ENCODE data around the gene UHMK1. TPM values are rescaled to one million over a fixed set of nuclear protein-coding genes. Genes with fewer than 3 reads are reported as not detected.

Gene UHMK1
- total RNA-seq, 1 donor from 2014 or later: 43.5 TPM

DNA sequence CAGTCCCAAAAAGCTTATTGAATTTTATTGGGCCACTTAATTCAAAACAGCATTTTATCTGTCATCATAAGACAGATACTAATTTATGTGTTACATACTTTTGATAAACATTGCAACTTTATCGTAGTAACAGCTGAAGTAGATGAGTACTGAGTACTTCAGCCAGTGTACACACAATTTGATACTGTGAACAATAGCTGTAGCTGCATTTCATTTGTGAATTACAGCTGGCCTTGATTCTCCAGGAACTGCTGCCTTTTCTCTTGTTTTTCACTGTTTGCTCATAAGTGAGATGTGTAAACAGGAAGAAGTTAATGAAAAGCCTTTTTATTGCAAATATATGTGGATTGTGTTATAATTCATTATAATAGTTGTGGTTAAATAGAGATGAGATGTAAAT lies 74.1 kb downstream of the UHMK1 start:
- Histone ChIP-seq H3K4me2 (ENCODE audit: low read length) (no peak overlapping the region), H3K36me3 (ENCODE audit: insufficient read depth, low read length) (peaks cover 47% of the 10 kb centered on the region), H3K27me3 (ENCODE audit: insufficient read depth, low read length) (no peaks in the 10 kb centered on the region), H2AFZ (ENCODE audit: low read depth, low read length) (no peak overlapping the region), H3K9ac (ENCODE audit: low read length) (no peak overlapping the region), H3K9me3 (ENCODE audit: insufficient read depth, low read depth, low read length) (no peaks in the 10 kb centered on the region), H3K27ac (ENCODE audit: low read depth, low read length) (no peak overlapping the region), H3K4me3 (ENCODE audit: insufficient read depth, low read depth, low read length) (no peak overlapping the region), H3K4me1 (ENCODE audit: insufficient read depth, low read length) (no peaks in the 10 kb centered on the region), H3K79me2 (ENCODE audit: insufficient read depth, low read length) (peaks cover 98% of the 10 kb centered on the region), H4K20me1 (ENCODE audit: insufficient read depth, low read length) (peaks cover 81% of the 10 kb centered on the region)
- Mint-ChIP-seq H3K9me3 (ENCODE audit: unreplicated experiment) (no peaks in the 10 kb centered on the region), H3K36me3 (ENCODE audit: low read depth, unreplicated experiment) (peaks cover 17% of the 10 kb centered on the region), H3K4me1 (ENCODE audit: low read depth, unreplicated experiment) (peaks cover 2% of the 10 kb centered on the region), H3K27me3 (ENCODE audit: low read depth, unreplicated experiment) (no peaks in the 10 kb centered on the region), H3K4me3 (ENCODE audit: unreplicated experiment) (no peak overlapping the region), H3K27ac (ENCODE audit: unreplicated experiment) (no peak overlapping the region)
- no peak for FAIRE-seq
- no peak for TF ChIP-seq CTCF (IDR thresholded peaks at IDR 0.05; ENCODE audit: insufficient read depth, low read depth, low read length)
- no peak for TF ChIP-seq EZH2 (IDR thresholded peaks at IDR 0.05; ENCODE audit: insufficient read depth, low read length)
- no peak for DNase-seq (ENCODE audit: low read depth)

DNA sequence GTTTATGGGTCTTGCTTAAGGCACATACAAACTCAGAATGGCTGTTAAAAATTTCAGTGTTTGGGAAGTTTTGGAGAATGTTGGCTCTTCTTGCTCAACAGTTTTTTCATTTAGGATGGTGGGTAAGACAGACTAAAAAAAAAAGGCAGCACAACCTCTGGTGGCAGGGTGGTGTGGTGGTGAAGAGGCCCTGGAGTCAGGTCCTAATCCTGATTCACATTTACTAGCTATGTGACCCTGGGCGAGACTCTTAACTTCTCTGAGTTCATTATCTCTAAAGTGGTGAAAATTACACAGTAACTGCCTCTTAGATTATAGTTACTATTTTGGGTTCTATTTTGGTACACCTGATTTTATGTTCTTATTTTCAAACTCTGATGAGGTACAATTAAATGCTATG lies 75.5 kb downstream of the UHMK1 start:
- peaks cover 45% of the 10 kb centered on the region for H3K36me3 ChIP-seq (ENCODE audit: insufficient read depth, low read length)
- H3K4me2 ChIP-seq (ENCODE audit: low read length): no peak overlapping the region
- no peak overlapping the region for H3K9ac ChIP-seq (ENCODE audit: low read length)
- H3K27me3 Mint-ChIP-seq (ENCODE audit: low read depth, unreplicated experiment): no peaks in the 10 kb centered on the region
- peaks cover 76% of the 10 kb centered on the region for H4K20me1 ChIP-seq (ENCODE audit: insufficient read depth, low read length)
- TF ChIP-seq EZH2 (IDR thresholded peaks at IDR 0.05; ENCODE audit: insufficient read depth, low read length) (no peak), CTCF (IDR thresholded peaks at IDR 0.05; ENCODE audit: insufficient read depth, low read depth, low read length) (no peak)
- DNase-seq (ENCODE audit: low read depth) (no peak), FAIRE-seq (no peak)
- H3K27me3 ChIP-seq (ENCODE audit: insufficient read depth, low read length): no peaks in the 10 kb centered on the region
- peaks cover 9% of the 10 kb centered on the region for H3K36me3 Mint-ChIP-seq (ENCODE audit: low read depth, unreplicated experiment)
- no peaks in the 10 kb centered on the region for H3K4me1 ChIP-seq (ENCODE audit: insufficient read depth, low read length)
- no peak overlapping the region for H3K4me3 ChIP-seq (ENCODE audit: insufficient read depth, low read depth, low read length)
- H2AFZ ChIP-seq (ENCODE audit: low read depth, low read length): no peak overlapping the region
- H3K4me1 Mint-ChIP-seq (ENCODE audit: low read depth, unreplicated experiment): peaks cover 2% of the 10 kb centered on the region
- H3K27ac ChIP-seq (ENCODE audit: low read depth, low read length): no peak overlapping the region
- H3K9me3 Mint-ChIP-seq (ENCODE audit: unreplicated experiment): no peaks in the 10 kb centered on the region
- no peak overlapping the region for H3K27ac Mint-ChIP-seq (ENCODE audit: unreplicated experiment)
- H3K9me3 ChIP-seq (ENCODE audit: insufficient read depth, low read depth, low read length): no peaks in the 10 kb centered on the region
- H3K79me2 ChIP-seq (ENCODE audit: insufficient read depth, low read length): peaks cover 97% of the 10 kb centered on the region
- no peak overlapping the region for H3K4me3 Mint-ChIP-seq (ENCODE audit: unreplicated experiment)

GRCh38 chr1:162578071-162578700 lies 80.6 kb downstream of the UHMK1 start:
- H3K9me3 Mint-ChIP-seq (ENCODE audit: unreplicated experiment): no peaks in the 10 kb centered on the region
- H3K4me2 ChIP-seq (ENCODE audit: low read length): no peak overlapping the region
- no peaks in the 10 kb centered on the region for H3K27me3 Mint-ChIP-seq (ENCODE audit: low read depth, unreplicated experiment)
- H3K9ac ChIP-seq (ENCODE audit: low read length): no peak overlapping the region
- peaks cover 48% of the 10 kb centered on the region for H3K36me3 ChIP-seq (ENCODE audit: insufficient read depth, low read length)
- H3K4me1 ChIP-seq (ENCODE audit: insufficient read depth, low read length): no peaks in the 10 kb centered on the region
- peaks cover 73% of the 10 kb centered on the region for H3K79me2 ChIP-seq (ENCODE audit: insufficient read depth, low read length)
- H3K27ac ChIP-seq (ENCODE audit: low read depth, low read length): no peak overlapping the region
- FAIRE-seq (no peak), DNase-seq (ENCODE audit: low read depth) (no peak)
- no peaks in the 10 kb centered on the region for H3K27me3 ChIP-seq (ENCODE audit: insufficient read depth, low read length)
- peaks cover 45% of the 10 kb centered on the region for H4K20me1 ChIP-seq (ENCODE audit: insufficient read depth, low read length)
- no peak overlapping the region for H3K4me3 Mint-ChIP-seq (ENCODE audit: unreplicated experiment)
- H3K36me3 Mint-ChIP-seq (ENCODE audit: low read depth, unreplicated experiment): peaks cover 6% of the 10 kb centered on the region
- H3K9me3 ChIP-seq (ENCODE audit: insufficient read depth, low read depth, low read length): no peaks in the 10 kb centered on the region
- H3K4me1 Mint-ChIP-seq (ENCODE audit: low read depth, unreplicated experiment): no peaks in the 10 kb centered on the region
- no peak overlapping the region for H2AFZ ChIP-seq (ENCODE audit: low read depth, low read length)
- no peak overlapping the region for H3K27ac Mint-ChIP-seq (ENCODE audit: unreplicated experiment)
- TF ChIP-seq EZH2 (IDR thresholded peaks at IDR 0.05; ENCODE audit: insufficient read depth, low read length) (no peak), CTCF (IDR thresholded peaks at IDR 0.05; ENCODE audit: insufficient read depth, low read depth, low read length) (no peak)
- no peak overlapping the region for H3K4me3 ChIP-seq (ENCODE audit: insufficient read depth, low read depth, low read length)

Measured in astrocyte (in vitro differentiated cells and primary cell).